ENCODE measurements around the gene GLP2R.

The GLP2R gene

GRCh38 chr17:9859781-9860180 is 34.1 kb downstream of the GLP2R start:
- no peak for DNase-seq

- no peak for DNase-seq
Measured at GRCh38 chr17:9860851-9861250, 35.1 kb downstream of the GLP2R start.

DNA sequence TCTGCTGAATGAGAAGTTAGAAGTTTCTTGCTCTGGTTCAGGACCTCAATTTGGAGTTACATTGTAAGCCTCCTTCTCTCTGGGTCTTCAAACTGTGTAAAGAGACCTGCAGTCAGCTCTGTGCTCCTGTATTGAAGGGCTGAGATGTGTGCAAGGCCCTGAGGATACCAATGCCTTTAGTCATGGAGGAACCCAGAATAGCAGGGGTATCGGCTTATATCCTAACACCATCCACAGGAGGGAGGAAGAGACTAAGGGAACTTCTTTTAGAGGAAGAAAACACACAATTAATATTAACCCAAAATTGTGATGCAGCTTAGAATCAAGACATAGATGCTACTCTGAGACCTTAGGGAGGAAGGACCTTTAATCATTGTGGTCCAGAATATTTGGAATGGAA is 36.5 kb downstream of the GLP2R start:
- no peak for DNase-seq

- no peak for DNase-seq
Measured at GRCh38 chr17:9862949-9863348, 37.2 kb downstream of the GLP2R start.

- DNase-seq, result no peak
Measured at GRCh38 chr17:9865586-9865985, 39.9 kb downstream of the GLP2R start.

GRCh38 chr17:9868552-9868951 is 42.8 kb downstream of the GLP2R start:
- DNase-seq, result no peak

GRCh38 chr17:9872852-9873251 is 47.1 kb downstream of the GLP2R start:
- no peak for DNase-seq

DNA sequence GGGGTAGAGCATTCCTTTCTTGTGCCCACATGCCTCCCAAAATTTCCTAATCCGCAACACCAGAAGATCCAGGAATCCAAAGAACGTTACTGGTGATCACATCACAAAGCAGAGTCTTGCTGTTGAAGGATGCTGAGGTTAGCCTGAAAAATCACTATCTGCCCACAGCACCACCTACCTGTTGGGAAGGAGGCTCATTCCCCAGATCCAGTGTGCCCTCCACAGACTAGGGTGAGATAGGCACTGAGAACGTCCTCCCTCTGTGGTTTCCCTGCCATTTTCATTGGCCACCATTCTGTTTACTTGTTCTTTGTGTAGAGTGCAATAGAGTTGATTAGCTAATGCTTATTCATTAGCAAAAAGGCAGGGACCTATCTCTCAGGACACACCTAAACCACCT is 49.0 kb downstream of the GLP2R start:
- no peak for DNase-seq

GRCh38 chr17:9875441-9875840 is 49.7 kb downstream of the GLP2R start:
- DNase-seq, result no peak

DNA sequence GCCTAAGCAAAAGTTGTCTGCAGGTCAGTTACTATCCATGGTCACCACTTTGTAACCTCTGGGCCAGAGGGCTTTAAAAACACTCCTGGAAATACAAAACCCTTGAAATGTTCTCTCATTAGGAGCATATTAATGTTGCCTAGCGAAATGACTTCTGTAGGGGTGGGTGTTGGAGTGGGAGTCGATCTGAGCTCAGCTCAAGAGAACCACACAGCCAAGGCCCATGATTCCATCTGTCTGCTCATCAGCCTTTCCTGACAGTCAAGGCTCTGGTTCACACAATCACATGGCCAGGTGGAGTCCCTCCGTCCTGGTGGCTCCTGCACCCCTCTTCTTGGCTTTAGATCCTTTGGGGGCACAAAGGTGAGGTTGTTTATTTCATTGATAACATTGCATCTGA is 52.6 kb downstream of the GLP2R start:
- DNase-seq, result no peak

- no peak for DNase-seq
Measured at GRCh38 chr17:9878786-9879525, 53.2 kb downstream of the GLP2R start.

DNA sequence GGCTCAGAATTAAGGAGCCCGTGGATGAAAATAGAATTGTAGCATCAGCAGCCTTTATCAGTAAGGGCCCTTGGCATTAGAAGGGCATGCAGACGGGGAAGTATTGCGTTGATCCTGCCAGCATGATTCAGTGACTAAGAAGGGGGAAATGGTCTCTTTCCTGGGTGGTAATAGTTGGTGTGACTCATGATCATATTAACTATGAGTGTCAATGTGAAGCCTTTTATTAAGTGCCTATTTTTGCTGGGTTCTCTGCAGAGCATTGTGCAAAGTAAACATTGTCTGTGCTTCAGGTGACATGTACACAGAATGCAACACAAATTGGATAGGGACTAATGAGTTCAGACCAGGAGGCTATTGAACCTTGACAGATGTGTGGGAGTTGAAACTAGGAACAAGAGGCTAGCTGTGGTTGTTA is 54.9 kb downstream of the GLP2R start:
- no peak for DNase-seq

DNA sequence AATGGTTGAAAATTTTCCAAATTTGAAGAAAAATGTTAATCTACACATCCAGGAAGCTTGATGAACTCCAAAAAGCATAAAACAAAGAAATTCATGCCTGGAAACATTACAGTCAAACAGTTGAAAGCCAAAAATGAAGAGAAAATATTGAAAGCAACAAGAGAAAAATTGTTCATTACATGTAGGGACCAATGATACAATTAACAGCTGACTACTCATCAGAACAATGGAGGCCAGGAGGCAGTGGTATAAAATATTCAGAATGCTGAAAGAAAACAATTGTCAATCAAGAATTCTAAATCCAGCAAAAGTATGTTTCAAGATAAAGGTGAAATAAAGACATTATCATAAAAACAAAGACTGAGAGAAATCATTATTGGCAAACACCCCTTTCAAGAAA is 57.7 kb downstream of the GLP2R start:
- no peak for DNase-seq

DNA sequence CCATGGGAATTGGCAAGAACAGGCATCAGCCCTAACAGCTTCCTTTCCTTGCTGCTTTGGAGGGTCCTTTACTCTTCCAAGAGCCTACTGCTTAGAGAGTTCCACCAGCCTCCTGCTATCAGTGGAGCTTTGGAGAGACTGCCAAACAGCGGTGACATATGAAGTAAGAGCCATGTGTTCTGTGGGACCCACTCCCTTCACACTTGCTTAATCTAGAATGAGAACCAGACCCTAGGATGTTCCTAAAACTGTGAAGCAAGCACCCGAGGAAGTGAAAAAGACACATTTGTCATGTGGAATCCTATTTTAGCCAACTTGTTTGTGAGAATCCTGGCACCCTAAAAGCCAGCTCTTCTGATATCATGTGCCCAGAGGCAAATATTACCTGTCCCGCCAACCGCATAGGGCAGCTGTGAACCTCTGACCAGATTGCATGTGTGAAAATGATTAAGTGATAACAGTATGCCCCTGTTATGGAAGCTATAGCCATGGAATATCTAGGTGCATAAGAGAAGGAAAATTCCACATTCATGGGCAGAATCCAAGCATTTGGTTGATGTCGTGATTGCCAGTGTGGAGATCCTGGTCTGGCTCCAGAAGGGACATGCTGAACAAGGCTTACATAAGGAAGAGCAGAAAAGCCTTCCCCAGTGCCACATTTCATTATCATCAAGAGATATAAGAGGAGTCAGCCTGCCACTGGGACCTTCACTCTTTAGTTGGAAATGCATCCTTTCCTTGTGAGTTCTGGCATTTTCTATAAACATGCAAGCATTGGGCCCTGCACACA is 60.6 kb downstream of the GLP2R start:
- no peak for DNase-seq

- no peak for DNase-seq
Measured at GRCh38 chr17:9887508-9887907, 61.8 kb downstream of the GLP2R start.

DNA sequence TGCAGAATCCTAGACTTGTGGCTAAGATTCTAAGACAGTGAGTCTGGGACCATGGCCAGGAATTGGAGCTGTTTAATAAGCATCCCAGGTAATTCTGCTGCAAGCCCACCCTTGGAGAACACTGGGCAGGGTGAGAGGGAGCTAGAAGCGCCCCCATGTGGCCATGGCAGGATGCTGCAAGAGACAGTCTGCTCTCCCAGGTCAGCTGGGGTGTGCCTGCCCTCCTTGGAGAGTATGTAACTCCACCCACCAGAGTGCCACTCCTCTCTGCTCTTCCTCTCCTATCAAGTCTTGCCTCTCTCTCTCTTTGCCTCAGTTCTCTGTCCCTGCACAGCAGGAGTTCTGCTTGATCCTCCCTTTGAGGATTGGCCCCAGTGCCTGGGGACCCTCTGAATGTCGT is 64.4 kb downstream of the GLP2R start:
- no peak for DNase-seq

DNA sequence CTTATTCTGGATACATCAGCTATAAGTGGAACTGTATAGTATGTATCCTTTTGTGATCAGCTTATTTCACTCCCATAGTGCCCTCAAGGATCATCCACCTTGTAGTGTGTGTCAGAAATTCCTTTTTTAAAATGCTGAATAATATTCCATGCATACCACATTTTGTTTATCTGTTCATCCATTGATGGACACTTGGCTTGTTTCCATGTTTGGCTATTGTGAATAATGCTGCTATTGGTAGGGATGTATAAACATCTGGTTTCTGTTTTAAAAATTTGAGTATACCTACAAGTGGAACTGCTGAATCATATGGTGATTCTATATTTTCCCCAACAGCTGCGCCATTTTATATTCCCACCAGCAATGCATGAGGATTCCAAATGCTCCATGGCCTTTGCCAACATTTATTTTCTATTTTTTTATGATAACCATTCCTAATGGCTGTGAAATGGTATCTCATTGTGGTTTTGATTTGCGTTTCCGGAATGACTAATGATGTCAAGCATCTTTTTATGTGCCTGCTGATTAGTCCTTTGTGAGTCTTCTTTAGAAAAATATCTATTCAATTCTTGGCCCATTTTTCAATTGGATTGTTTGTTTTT is 67.8 kb downstream of the GLP2R start:
- DNase-seq, result no peak

DNA sequence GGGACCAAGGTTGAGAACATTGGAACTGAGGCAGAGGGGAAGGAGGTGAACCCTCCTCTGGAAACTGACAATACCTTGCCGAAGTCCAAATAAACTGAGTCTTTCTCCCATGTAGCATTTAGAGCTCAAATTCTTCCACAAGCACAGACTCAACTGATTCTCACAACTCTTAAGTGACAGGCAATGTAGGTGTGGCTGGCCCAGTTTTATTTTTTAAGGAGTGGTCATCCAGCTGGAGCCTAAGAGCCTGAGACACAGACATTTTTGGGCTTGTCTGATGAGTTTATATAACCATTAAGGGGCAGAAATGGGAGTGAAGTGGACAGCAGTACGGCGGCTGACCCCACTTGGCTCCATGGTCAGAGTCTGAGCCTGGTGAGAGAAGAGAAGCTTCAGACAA is 68.5 kb downstream of the GLP2R start:
- DNase-seq, result no peak

- DNase-seq, result no peak
Measured at GRCh38 chr17:9895923-9896322, 70.2 kb downstream of the GLP2R start.

- DNase-seq, result no peak
Measured at GRCh38 chr17:9897372-9897968, 71.7 kb downstream of the GLP2R start.

DNA sequence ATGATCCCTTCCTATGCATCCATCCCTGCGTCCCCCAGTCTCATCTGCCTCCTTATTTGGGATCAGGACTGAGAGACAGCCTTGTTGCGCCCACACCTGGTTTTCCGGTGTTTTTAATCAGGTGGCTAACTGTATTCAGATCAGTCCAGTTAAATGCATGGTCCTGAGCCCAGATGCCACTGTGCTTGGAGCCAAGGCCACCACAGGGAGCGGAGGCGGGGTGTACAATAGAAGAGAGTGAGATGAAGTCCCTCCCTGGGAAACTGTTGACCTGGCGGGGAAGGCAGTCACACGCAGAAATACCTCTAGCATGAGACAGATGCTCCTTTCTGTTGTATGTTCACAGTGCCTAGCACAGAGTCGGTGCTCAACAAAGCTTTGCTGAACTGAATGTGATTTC is 73.1 kb downstream of the GLP2R start:
- DNase-seq, result no peak

DNA sequence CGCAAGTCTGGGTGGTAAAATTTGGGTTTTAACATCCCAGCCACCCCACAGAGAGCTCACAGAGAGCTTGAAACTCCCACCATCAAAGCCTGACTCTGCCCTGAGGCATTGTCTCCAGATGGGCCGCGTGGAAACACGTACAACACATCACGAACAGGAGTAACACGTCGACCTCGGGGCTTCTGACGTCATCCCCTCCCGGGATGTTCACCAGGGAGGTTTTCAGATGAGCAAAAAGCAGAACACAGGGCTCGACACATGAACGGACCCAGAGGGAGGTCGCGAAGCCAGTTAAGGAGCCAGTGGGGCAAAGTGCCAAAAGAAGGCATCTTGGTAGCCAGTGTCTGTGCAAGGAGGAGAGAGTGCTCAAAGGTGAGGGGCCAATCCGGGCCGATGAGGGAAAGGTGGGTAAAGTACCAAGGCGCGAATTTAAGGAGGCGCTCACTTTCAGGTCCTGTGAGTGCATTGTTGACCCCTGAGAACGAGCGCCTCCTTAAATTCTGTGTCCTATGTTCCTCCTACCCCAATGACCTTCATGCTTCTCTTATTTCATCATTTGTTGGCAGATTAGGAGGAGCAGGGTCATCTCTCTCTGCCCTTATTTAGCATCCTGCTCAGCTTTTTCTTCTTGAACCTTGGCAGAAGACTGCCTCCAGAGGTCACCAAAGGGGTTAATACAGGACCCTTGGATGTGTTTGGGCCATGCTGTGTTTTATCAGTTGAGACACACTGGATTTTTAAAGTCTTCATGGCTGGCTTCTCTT is 73.7 kb downstream of the GLP2R start:
- no peak for DNase-seq

GRCh38 chr17:9900044-9900594 is 74.4 kb downstream of the GLP2R start:
- no peak for DNase-seq
